PC-3 (cell line): Measurements from ENCODE around the gene ITK. TPM values are rescaled to one million over a fixed set of nuclear protein-coding genes. Genes with fewer than 3 reads are reported as not detected.

Experiments
- ATAC-seq: fragments of 200-7000 bp; cut with Tn5 transposase; 2 replicates; pipeline ENCODE4 v1.9.1; 2020; ENCODE audit warnings: mild to moderate bottlenecking, moderate library complexity
- BruUV-seq: library from RNA; stranded (reverse); fragments of 400-500 nt; replicated peaks from 2 replicates; lab custom pipeline; 2021; lab: Mats Ljungman, UMichigan
- CTCF ChIA-PET: fragments of 300-600 bp; sonication (Branson Sonifier 250); formaldehyde crosslinking; loops from one replicate; lab custom pipeline; 2022; ENCODE audit warnings: antibody characterized with exemption; lab: Charles Lee
- POLR2A ChIA-PET: fragments of 300-600 bp; sonication (Branson Sonifier 250); formaldehyde crosslinking; loops from one replicate; lab custom pipeline; 2022; ENCODE audit warnings: antibody characterized with exemption; ENCODE audit not compliant: unreplicated experiment; lab: Charles Lee
- DNase-seq: peaks from one replicate; pipeline ENCODE4 v3.0.0-alpha.2; 2015
- H2AFZ ChIP-seq: fragments of 300-600 bp; sonication (generic); 2 replicates; pipeline ENCODE4 v1.6.0; 2016; ENCODE audit warnings: antibody characterized with exemption, low read length
- H3F3A ChIP-seq: fragments of 300-600 bp; sonication (generic); one replicate; pipeline ENCODE4 v1.6.0; 2017; ENCODE audit warnings: antibody characterized with exemption, low read length, control low read depth, mild to moderate bottlenecking; ENCODE audit not compliant: unreplicated experiment
- H3K27ac ChIP-seq: fragments of 300-600 bp; sonication (generic); 2 replicates; pipeline ENCODE4 v1.5.1; 2016; ENCODE audit warnings: mild to moderate bottlenecking, low read length
- H3K27me3 ChIP-seq: fragments of 300-600 bp; sonication (generic); 2 replicates; pipeline ENCODE4 v1.6.1; 2016; ENCODE audit warnings: low read length, mixed read lengths
- H3K36me3 ChIP-seq: fragments of 300-600 bp; sonication (generic); 2 replicates; pipeline ENCODE4 v1.6.1; 2016; ENCODE audit warnings: low read depth, mixed run types, low read length, mixed read lengths
- H3K4me1 ChIP-seq: fragments of 300-600 bp; sonication (generic); 2 replicates; pipeline ENCODE4 v1.5.1; 2016; ENCODE audit warnings: low read length; ENCODE audit not compliant: insufficient read depth
- H3K4me2 ChIP-seq: fragments of 300-600 bp; sonication (generic); 2 replicates; pipeline ENCODE4 v1.6.0; 2016; ENCODE audit warnings: low read length
- H3K4me3 ChIP-seq: fragments of 300-600 bp; sonication (generic); 2 replicates; pipeline ENCODE4 v1.5.1; 2016; ENCODE audit warnings: mild to moderate bottlenecking, low read length, mixed read lengths
- H3K79me2 ChIP-seq: fragments of 300-600 bp; sonication (generic); 2 replicates; pipeline ENCODE4 v1.6.1; 2017; ENCODE audit warnings: low read length, mixed read lengths
- H3K9ac ChIP-seq: fragments of 300-600 bp; sonication (generic); 2 replicates; pipeline ENCODE4 v1.6.0; 2016; ENCODE audit warnings: mild to moderate bottlenecking, low read length
- H3K9me2 ChIP-seq: fragments of 300-600 bp; sonication (generic); replicated peaks from 2 replicates; pipeline ENCODE4 v1.6.1; 2016; ENCODE audit warnings: mixed run types, low read length, mixed read lengths
- H3K9me3 ChIP-seq: fragments of 300-600 bp; sonication (generic); 2 replicates; pipeline ENCODE4 v1.6.1; 2016; ENCODE audit warnings: low read length, mixed read lengths
- H4K20me1 ChIP-seq: fragments of 300-600 bp; sonication (generic); 2 replicates; pipeline ENCODE4 v1.6.1; 2016; ENCODE audit warnings: low read length, mixed read lengths
- CTCF ChIP-seq: fragments of 300-600 bp; sonication (generic); conservative IDR thresholded peaks from 2 replicates; pipeline ENCODE4 v1.5.1; 2017; ENCODE audit warnings: antibody characterized with exemption, low read depth, mild to moderate bottlenecking, low read length
- EZH2 ChIP-seq: fragments of 300-600 bp; sonication (generic); IDR thresholded peaks from one replicate; pipeline ENCODE4 v1.6.1; 2017; ENCODE audit warnings: antibody characterized with exemption, mild to moderate bottlenecking, low read length; ENCODE audit not compliant: unreplicated experiment
- EZH2phosphoT487 ChIP-seq: fragments of 300-600 bp; sonication (generic); IDR thresholded peaks from 2 replicates; pipeline ENCODE4 v1.6.1; 2018; ENCODE audit warnings: mild to moderate bottlenecking, antibody characterized with exemption, low read length, borderline replicate concordance
- intact Hi-C: fragments of 100-400 bp; cut with micrococcal nuclease; formaldehyde crosslinking; loops from 2 replicates; pipeline ENCODE4 v1.9.0; 2023
- total RNA-seq: library from RNA; depleted of rRNA; stranded (reverse); fragments of >200 nt; gene quantifications from 2 replicates; pipeline ENCODE4 v1.2.3, GENCODE V29; 2014

The ITK gene
- total RNA-seq, 1 experiment from 2014 or later = 0.69 TPM

- Histone ChIP-seq H3K4me1 (no peaks in the 10 kb centered on the region), H3F3A (no peaks in the 10 kb centered on the region), H3K9ac (no peak overlapping the region), H3K79me2 (no peaks in the 10 kb centered on the region), H2AFZ (no peak overlapping the region), H3K4me2 (no peak overlapping the region), H3K9me2 (no peaks in the 10 kb centered on the region), H3K27me3 (peaks cover 90% of the 10 kb centered on the region), H3K4me3 (no peak overlapping the region), H3K27ac (no peak overlapping the region), H3K36me3 (no peaks in the 10 kb centered on the region), H4K20me1 (no peaks in the 10 kb centered on the region), H3K9me3 (no peaks in the 10 kb centered on the region)
- ATAC-seq (no peak), DNase-seq (no peak)
- intact Hi-C loops = no loop called here
- ChIA-PET POLR2A (no interaction called here), CTCF (no interaction called here)
- TF ChIP-seq EZH2 (no peak), CTCF (no peak), EZH2phosphoT487 (no peak)
- BruUV-seq = no TSS peak
Observed at GRCh38 chr5:157189223-157189622, 8.6 kb downstream of the ITK start.

- Histone ChIP-seq H3K4me1 (no peaks in the 10 kb centered on the region), H2AFZ (no peak overlapping the region), H3K9ac (no peak overlapping the region), H3K79me2 (no peaks in the 10 kb centered on the region), H3K4me3 (no peak overlapping the region), H3K27me3 (peaks cover 95% of the 10 kb centered on the region), H4K20me1 (no peaks in the 10 kb centered on the region), H3K36me3 (no peaks in the 10 kb centered on the region), H3K9me2 (no peaks in the 10 kb centered on the region), H3K4me2 (no peak overlapping the region), H3F3A (no peaks in the 10 kb centered on the region), H3K27ac (no peak overlapping the region), H3K9me3 (no peaks in the 10 kb centered on the region)
- DNase-seq = no peak
- intact Hi-C loops = no loop called here
- BruUV-seq = no TSS peak
- TF ChIP-seq EZH2phosphoT487 (no peak), CTCF (no peak), EZH2 (no peak)
- ATAC-seq = no peak
- ChIA-PET CTCF (no interaction called here), POLR2A (no interaction called here)
Observed at GRCh38 chr5:157193699-157194424, 13.2 kb downstream of the ITK start.

GRCh38 chr5:157196045-157196444, 15.4 kb downstream of the ITK start:
- BruUV-seq = no TSS peak
- ChIA-PET POLR2A (no interaction called here), CTCF (no interaction called here)

More at GRCh38 chr5:157196045-157196444, 15.4 kb downstream of the ITK start:
- H3K27me3 ChIP-seq = peaks cover 97% of the 10 kb centered on the region
- ATAC-seq (no peak), DNase-seq (no peak)
- TF ChIP-seq EZH2phosphoT487 = no peak
- TF ChIP-seq EZH2 = no peak
- TF ChIP-seq CTCF = no peak
- H3F3A ChIP-seq = no peaks in the 10 kb centered on the region
- no peak overlapping the region for H2AFZ ChIP-seq
- no peak overlapping the region for H3K27ac ChIP-seq
- no peaks in the 10 kb centered on the region for H3K4me1 ChIP-seq
- no peak overlapping the region for H3K4me2 ChIP-seq
- no peak overlapping the region for H3K9ac ChIP-seq
- no peaks in the 10 kb centered on the region for H3K9me2 ChIP-seq
- no peaks in the 10 kb centered on the region for H3K36me3 ChIP-seq
- H3K9me3 ChIP-seq = no peaks in the 10 kb centered on the region
- H3K79me2 ChIP-seq = no peaks in the 10 kb centered on the region
- H3K4me3 ChIP-seq = no peak overlapping the region
- no peaks in the 10 kb centered on the region for H4K20me1 ChIP-seq
- intact Hi-C loops = no loop called here
